ENCODE measurements around the gene HSP90AA1. TPM values are rescaled to one million over a fixed set of nuclear protein-coding genes. Genes with fewer than 3 reads are reported as not detected.
"Not testable (repeated sequence)": the region's sequence is repeated elsewhere in the genome, so short reads cannot be mapped to it uniquely, and the experiment has no call there.

The HSP90AA1 gene
- total and polyA plus RNA-seq, 2 of the 8 experiments (the other 6 are each of a cell fraction or from before 2014, with no cell fraction given), result 339 to 878 TPM

GRCh38 chr14:102109332-102109731, 22.5 kb upstream of the HSP90AA1 start:
- FAIRE-seq; H3K4me2 ChIP-seq (ENCODE audit: insufficient read depth in 1 of 2, low read depth in 2 of 2, low read length in 2 of 2); H4K8ac ChIP-seq (ENCODE audit: extremely low read depth, insufficient read depth, low read length); H3K14ac ChIP-seq (ENCODE audit: insufficient read length); H3K27me3 ChIP-seq (replicated peaks in 1 of 4; ENCODE audit: control insufficient read depth in 3 of 4, extremely low read depth in 1 of 4, insufficient read depth in 3 of 4, low read length in 3 of 4); H3K36me3 ChIP-seq (ENCODE audit: control insufficient read depth in 2 of 4, insufficient read depth in 4 of 4, low read length in 3 of 4); H3K27ac ChIP-seq (ENCODE audit: low read depth, low read length); H3K23me2 ChIP-seq (ENCODE audit: low read depth, low read length); H4K91ac ChIP-seq (replicated peaks; ENCODE audit: insufficient read length, low read length); H3K79me1 ChIP-seq (ENCODE audit: low read depth, low read length); H4K5ac ChIP-seq (ENCODE audit: insufficient read length, low read depth, low read length); CTCF ChIA-PET (ENCODE audit: partially characterized antibody); H3K4me3 ChIP-seq (ENCODE audit: extremely low read depth in 1 of 4, insufficient read depth in 2 of 4, low read depth in 3 of 4, low read length in 4 of 4); H3K18ac ChIP-seq (ENCODE audit: extremely low read depth, low read length); H2BK20ac ChIP-seq (ENCODE audit: low read length); H2BK5ac ChIP-seq (ENCODE audit: low read depth, low read length); H2BK120ac ChIP-seq (replicated peaks; ENCODE audit: low read depth, low read length); DNase-seq (ENCODE audit: low read depth in 1 of 2, low spot score in 2 of 2); H3K79me2 ChIP-seq (ENCODE audit: control insufficient read depth in 1 of 2, insufficient read depth in 2 of 2, low read length in 2 of 2); H2AFZ ChIP-seq (ENCODE audit: low read length); H3K23ac ChIP-seq (ENCODE audit: insufficient read length); H3K56ac ChIP-seq (replicated peaks; ENCODE audit: insufficient read length, low read depth, low read length); H2BK12ac ChIP-seq (ENCODE audit: low read depth, low read length); H2BK15ac ChIP-seq (ENCODE audit: low read length); H3K4me1 ChIP-seq (replicated peaks in 1 of 4; ENCODE audit: control insufficient read depth in 3 of 4, insufficient read depth in 4 of 4, low read length in 3 of 4); H3K4ac ChIP-seq (replicated peaks; ENCODE audit: insufficient read length, low read depth, low read length); H4K20me1 ChIP-seq (replicated peaks in 1 of 2; ENCODE audit: control insufficient read depth in 1 of 2, insufficient read depth in 2 of 2, low read length in 2 of 2); H2AK5ac ChIP-seq (ENCODE audit: low read depth, low read length); H3K9ac ChIP-seq (replicated peaks in 1 of 4; ENCODE audit: extremely low read depth in 1 of 4, low read depth in 3 of 4, low read length in 3 of 4): not testable (repeated sequence)
- 89% methylated on average over 1 of the region's 1 CpG; no CpG with 5 or more reads in 1 of the 2 experiments for WGBS, 2 experiments (ENCODE audit: extremely low coverage in 1 of 2, insufficient coverage in 1 of 2, insufficient read length in 1 of 2, insufficient replicate concordance in 2 of 2, low coverage in 1 of 2, low lambda C conversion rate in 2 of 2, missing lambda C conversion rate in 1 of 2)
- POLR2A ChIA-PET (ENCODE audit: partially characterized antibody), result interaction anchor here (0.8 to 1.1 kb wide), 2 partner anchors 13 to 20 kb away, joined by 3 to 4 read pairs; no protein-coding TSS in a partner anchor
- peaks cover 9 to 14% of the 10 kb centered on the region in 2 experiments; a peak in 3 of 4 replicates for H3K9me3 ChIP-seq (ENCODE audit: insufficient read depth in 2 of 2, low read depth in 1 of 2, low read length in 1 of 2)

All from H1 (cell line).